SK-N-MC (cell line): Measurements from ENCODE around the gene PAX7.

Experiments
- DNase-seq: peaks from one replicate; pipeline ENCODE4 v3.0.0-alpha.2; 2011; ENCODE audit warnings: low read depth, low spot score
- H3K27ac ChIP-seq: fragments of 200-600 bp; sonication (generic); 2 replicates; pipeline ENCODE4 v1.5.1; 2016; ENCODE audit warnings: mixed run types
- H3K36me3 ChIP-seq: fragments of 200-600 bp; sonication (generic); 2 replicates; pipeline ENCODE4 v1.6.1; 2017; ENCODE audit warnings: antibody characterized with exemption, low read length, mixed read lengths; ENCODE audit not compliant: insufficient read depth
- H3K4me3 ChIP-seq: fragments of 200-600 bp; sonication (generic); 2 replicates; pipeline ENCODE4 v1.5.1; 2016
- H3K9ac ChIP-seq: fragments of 200-600 bp; sonication (generic); 2 replicates; pipeline ENCODE4 v1.8.0; 2017; ENCODE audit warnings: mixed run types, mixed read lengths; ENCODE audit not compliant: insufficient read length
- H3K9me3 ChIP-seq: fragments of 200-600 bp; sonication (generic); 2 replicates; pipeline ENCODE4 v1.6.1; 2017; ENCODE audit warnings: low read depth, mild to moderate bottlenecking, antibody characterized with exemption, low read length, moderate library complexity, mixed read lengths
- EZH2 ChIP-seq: fragments of 200-600 bp; sonication (generic); IDR thresholded peaks from one replicate; pipeline ENCODE4 v1.6.1; 2017; ENCODE audit warnings: antibody characterized with exemption
- FOXP2 ChIP-seq: optimal IDR thresholded peaks from 2 replicates; pipeline ENCODE3; 2011; ENCODE audit warnings: mild to moderate bottlenecking, moderate library complexity; ENCODE audit not compliant: insufficient read depth; ENCODE audit errors: extremely low read length, control extremely low read depth
- POLR2AphosphoS5 ChIP-seq: IDR thresholded peaks from 2 replicates; pipeline ENCODE4 v1.6.1; 2012; ENCODE audit warnings: mild to moderate bottlenecking, low read depth, low read length, borderline replicate concordance

The PAX7 gene

DNA sequence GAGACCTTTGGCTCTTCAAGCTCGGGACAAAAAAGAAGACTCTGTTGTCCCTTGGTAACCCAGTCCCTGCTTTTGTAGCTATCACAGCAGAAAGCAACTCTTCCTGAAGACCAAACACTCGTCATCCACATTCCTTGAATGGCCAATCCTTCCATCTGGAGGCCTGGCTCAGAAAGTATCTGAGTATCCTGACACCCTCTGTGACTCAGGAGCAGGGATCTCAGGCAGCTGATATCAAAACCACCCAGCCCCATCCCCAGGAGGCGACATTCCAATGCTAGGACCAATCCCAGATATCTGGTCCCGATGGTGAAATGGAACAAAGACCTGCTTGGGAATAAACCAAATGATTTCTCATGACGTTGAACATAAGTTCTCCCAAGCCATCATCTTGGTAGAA, 116.3 kb downstream of the PAX7 start:
- no peaks in the 10 kb centered on the region for H3K9me3 ChIP-seq
- H3K9ac ChIP-seq = no peak overlapping the region
- TF ChIP-seq FOXP2 (no peak), EZH2 (no peak), POLR2AphosphoS5 (no peak)
- no peaks in the 10 kb centered on the region for H3K36me3 ChIP-seq
- H3K4me3 ChIP-seq = no peak overlapping the region
- no peak overlapping the region for H3K27ac ChIP-seq
- DNase-seq = no peak

DNA sequence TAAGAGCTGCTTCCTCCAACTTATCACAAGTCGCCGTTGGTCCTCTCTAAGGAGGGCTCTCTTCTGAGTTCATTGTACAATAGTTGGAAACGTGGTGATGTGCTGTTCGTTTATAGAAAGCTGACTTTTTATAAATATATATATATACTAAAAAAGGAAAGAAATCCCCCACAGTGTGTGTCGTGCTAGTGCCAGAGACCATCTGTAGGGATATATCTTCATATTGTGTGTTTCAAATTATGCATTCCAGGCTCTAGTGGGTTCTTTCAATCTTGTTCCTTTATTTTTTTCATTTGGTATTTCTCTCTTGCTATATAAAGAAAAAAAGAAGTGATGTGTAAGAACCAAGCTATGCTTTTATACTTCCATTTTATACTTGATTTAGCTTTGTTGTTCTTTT, 117.0 kb downstream of the PAX7 start:
- TF ChIP-seq EZH2 (no peak), POLR2AphosphoS5 (no peak; the same call in 1 of the 2 replicates), FOXP2 (no peak)
- Histone ChIP-seq H3K36me3 (no peaks in the 10 kb centered on the region), H3K27ac (no peak overlapping the region), H3K9ac (no peak overlapping the region), H3K9me3 (no peaks in the 10 kb centered on the region), H3K4me3 (no peak overlapping the region)
- DNase-seq = no peak

DNA sequence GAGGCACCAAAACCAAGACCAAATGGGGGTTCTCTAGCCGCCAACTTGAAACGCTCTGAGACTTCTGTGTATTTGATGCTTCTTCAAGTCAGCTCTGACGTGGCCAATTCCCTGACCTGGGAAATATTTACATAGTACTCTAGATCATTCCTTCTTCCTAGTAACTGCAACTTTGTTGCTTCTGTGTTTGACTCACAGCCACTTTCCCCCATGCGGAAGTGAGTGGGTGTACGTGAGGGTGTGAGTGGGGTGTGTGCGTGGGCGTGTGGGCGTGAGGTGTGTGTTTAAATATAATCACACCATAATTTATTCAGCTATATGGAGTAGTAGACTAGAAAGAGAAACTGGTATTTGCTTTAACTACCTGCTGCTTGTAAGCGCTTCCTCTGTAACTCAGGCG, 117.8 kb downstream of the PAX7 start:
- Histone ChIP-seq H3K36me3 (no peaks in the 10 kb centered on the region), H3K9ac (no peak overlapping the region), H3K27ac (no peak overlapping the region), H3K9me3 (no peaks in the 10 kb centered on the region), H3K4me3 (no peak overlapping the region)
- DNase-seq = no peak
- TF ChIP-seq FOXP2 = no peak
- no peak for TF ChIP-seq POLR2AphosphoS5
- TF ChIP-seq EZH2 = no peak

DNA sequence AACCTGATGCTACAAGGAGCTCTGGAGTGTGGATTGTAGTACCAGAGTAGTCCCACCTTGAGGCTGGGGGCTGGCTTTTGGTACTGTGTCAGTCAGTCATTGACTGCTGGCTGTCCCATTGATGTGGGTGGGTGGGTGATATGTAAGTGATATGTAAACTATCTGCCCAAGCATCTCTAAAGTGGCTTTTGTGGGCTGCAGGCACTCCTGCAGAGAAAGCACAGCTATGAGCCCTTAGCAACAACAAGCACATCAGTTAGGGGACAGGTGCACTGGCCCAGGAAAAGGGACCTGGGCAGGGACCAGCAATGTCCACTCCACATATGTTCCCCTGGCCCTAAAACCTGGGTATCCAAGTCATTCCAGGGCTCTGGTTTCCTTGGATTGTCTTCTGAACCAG, 118.9 kb downstream of the PAX7 start:
- no peaks in the 10 kb centered on the region for H3K36me3 ChIP-seq
- no peak for TF ChIP-seq POLR2AphosphoS5
- no peak for TF ChIP-seq EZH2
- no peak for TF ChIP-seq FOXP2
- H3K4me3 ChIP-seq = no peak overlapping the region
- DNase-seq = no peak
- H3K27ac ChIP-seq = no peak overlapping the region
- no peaks in the 10 kb centered on the region for H3K9me3 ChIP-seq
- no peak overlapping the region for H3K9ac ChIP-seq

DNA sequence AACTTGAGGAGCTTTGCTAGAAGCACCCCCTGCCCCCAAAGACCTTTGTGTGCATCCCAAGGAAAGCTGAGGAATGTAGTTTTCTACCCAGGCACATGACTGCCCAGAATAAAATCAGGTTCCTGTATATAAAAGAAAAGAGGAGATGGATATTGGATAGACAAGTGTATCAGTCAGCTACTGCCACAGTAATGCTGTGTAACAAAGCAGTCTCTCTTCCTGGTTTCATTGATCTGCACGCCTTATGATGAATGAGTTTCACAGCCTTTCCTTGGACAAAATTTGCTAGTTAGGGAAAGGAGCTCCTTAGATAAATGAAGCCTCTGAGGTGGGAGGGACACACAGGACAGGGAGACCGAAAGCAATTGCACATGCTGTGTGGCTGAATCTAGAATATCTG, 120.0 kb downstream of the PAX7 start:
- no peak overlapping the region for H3K27ac ChIP-seq

DNA sequence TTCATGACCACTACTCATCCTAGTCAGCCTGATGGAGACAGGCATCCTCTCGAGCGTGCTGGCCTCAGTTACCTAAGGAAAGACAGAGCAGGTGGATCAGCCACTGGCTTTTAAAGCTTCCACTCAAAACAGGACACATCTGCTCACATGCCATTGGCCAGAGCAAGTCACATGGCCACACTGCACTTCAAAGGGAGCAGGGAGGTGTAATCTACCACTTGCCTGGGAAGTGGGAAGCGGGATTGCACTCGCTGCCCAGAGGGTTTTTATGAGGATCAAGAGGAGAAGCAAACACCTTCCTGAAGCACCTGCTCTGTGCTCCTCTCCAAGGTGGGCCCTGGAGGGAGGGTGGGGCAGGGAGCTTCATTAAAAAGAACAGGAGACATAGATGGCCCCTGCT, 120.8 kb downstream of the PAX7 start:
- DNase-seq = no peak
- no peaks in the 10 kb centered on the region for H3K36me3 ChIP-seq
- TF ChIP-seq EZH2 = no peak
- TF ChIP-seq POLR2AphosphoS5 = no peak
- TF ChIP-seq FOXP2 = no peak

More for the DNA sequence above, 120.0 kb downstream of the PAX7 start:
- DNase-seq = no peak
- TF ChIP-seq EZH2 (no peak), FOXP2 (no peak), POLR2AphosphoS5 (no peak; the same call in 1 of the 2 replicates)
- Histone ChIP-seq H3K9me3 (no peaks in the 10 kb centered on the region), H3K9ac (no peak overlapping the region), H3K36me3 (no peaks in the 10 kb centered on the region), H3K4me3 (no peak overlapping the region)

DNA sequence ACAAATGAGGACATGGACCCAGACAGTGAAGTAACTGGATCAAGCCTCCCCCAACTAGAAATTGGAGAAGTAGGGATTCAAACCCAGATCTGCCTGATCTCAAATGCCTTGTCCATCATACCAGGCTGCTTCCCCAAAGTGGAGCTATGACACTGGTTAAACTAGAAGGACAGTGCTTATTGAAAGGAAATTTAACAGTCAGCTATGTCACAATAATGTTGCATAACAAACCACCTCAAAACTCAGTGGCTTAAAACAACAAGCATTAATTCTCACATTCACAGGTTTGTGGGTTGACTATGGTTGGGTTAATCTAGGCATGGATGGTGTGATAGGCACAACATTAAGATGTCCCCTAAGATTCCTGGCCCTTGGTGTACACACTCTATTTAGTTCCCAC, 121.8 kb downstream of the PAX7 start:
- DNase-seq = no peak
- no peaks in the 10 kb centered on the region for H3K36me3 ChIP-seq
- H3K4me3 ChIP-seq = no peak overlapping the region
- H3K9ac ChIP-seq = no peak overlapping the region
- no peak overlapping the region for H3K27ac ChIP-seq
- no peaks in the 10 kb centered on the region; the same call in 1 of the 2 replicates for H3K9me3 ChIP-seq
- no peak for TF ChIP-seq POLR2AphosphoS5
- TF ChIP-seq EZH2 = no peak
- TF ChIP-seq FOXP2 = no peak

More for the DNA sequence above, 120.8 kb downstream of the PAX7 start:
- H3K9ac ChIP-seq = no peak overlapping the region
- H3K27ac ChIP-seq = no peak overlapping the region
- no peak overlapping the region for H3K4me3 ChIP-seq
- no peaks in the 10 kb centered on the region for H3K9me3 ChIP-seq

DNA sequence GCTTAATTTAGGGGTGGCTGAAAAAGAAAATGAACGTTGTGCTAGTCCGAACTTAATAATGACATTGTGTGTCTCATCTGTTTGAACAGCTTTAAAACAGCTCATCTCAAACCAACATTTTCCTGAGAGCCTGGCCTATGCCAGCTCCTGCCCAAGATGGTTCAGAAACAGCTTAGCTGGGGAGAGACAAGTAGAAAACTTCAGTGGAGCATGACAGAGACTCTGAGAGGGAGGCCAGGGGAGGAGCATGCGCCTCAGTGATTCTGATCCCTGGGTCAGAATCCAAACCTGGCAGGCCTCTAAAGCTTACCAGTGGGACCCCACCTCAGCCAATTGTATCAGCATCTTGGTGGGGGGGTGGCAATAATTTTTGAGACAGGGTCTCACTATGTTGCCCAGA, 129.5 kb downstream of the PAX7 start:
- no peaks in the 10 kb centered on the region for H3K36me3 ChIP-seq
- no peak overlapping the region for H3K27ac ChIP-seq
- no peak overlapping the region for H3K9ac ChIP-seq
- no peaks in the 10 kb centered on the region; the same call in 1 of the 2 replicates for H3K9me3 ChIP-seq
- DNase-seq = no peak
- TF ChIP-seq EZH2 (no peak), FOXP2 (no peak), POLR2AphosphoS5 (no peak)
- H3K4me3 ChIP-seq = no peak overlapping the region
